Transverse colon (tissue), 3 donors: Measurements from ENCODE around the gene GLRX.

Source experiments
- CTCF ChIP-seq, 5 experiments: fragments of 200-600 bp in 3 of 5; fragments of 450-650 bp in 2 of 5; sonication (generic) in 3 of 5; IDR thresholded peaks; 1 replicate in 2 of 5; 2 replicates in 3 of 5; pipeline ENCODE4 v1.5.1; 2016 to 2017; ENCODE audit warnings: antibody characterized with exemption in 5 of 5, inconsistent platforms in 3 of 5, mild to moderate bottlenecking in 2 of 5, moderate library complexity in 1 of 5
- EP300 ChIP-seq: sonication (generic); formaldehyde crosslinking; IDR thresholded peaks from one replicate; pipeline ENCODE4 v1.6.1; 2017; ENCODE audit warnings: antibody characterized with exemption, low read depth

- TF ChIP-seq EP300 (no peak), CTCF (IDR thresholded peaks at IDR 0.05) (no peak)
Measured at GRCh38 chr5:95839658-95840057, 17.1 kb upstream of the GLRX start.
